Activated T-helper 17 cell treated with anti-CD3 and anti-CD28 coated beads, Interleukin-2, amount 50 U/mL, for 72 hours (primary cell): ENCODE data around the gene PARP8. TPM values are rescaled to one million over a fixed set of nuclear protein-coding genes. Genes with fewer than 3 reads are reported as not detected.
"Not testable (repeated sequence)": the region's sequence is repeated elsewhere in the genome, so short reads cannot be mapped to it uniquely, and the experiment has no call there.

Experiments
- ATAC-seq: fragments of 150-1000 bp; cut with Tn5 transposase; replicated peaks from 2 replicates; pipeline ENCODE4 v1.10.0; 2021; ENCODE audit warnings: mild to moderate bottlenecking, moderate library complexity
- H3K27ac Mint-ChIP-seq: one replicate; pipeline ENCODE4 v1.8.0; 2022; ENCODE audit warnings: mixed read lengths
- H3K27me3 Mint-ChIP-seq: one replicate; pipeline ENCODE4 v1.8.0; 2022; ENCODE audit warnings: mixed read lengths
- H3K36me3 Mint-ChIP-seq: one replicate; pipeline ENCODE4 v1.8.0; 2022; ENCODE audit warnings: low read depth, mild to moderate bottlenecking, mixed read lengths
- H3K4me1 Mint-ChIP-seq: one replicate; pipeline ENCODE4 v1.8.0; 2022; ENCODE audit warnings: mixed read lengths
- H3K4me3 Mint-ChIP-seq: one replicate; pipeline ENCODE4 v1.8.0; 2022; ENCODE audit warnings: mild to moderate bottlenecking, mixed read lengths
- H3K9me3 Mint-ChIP-seq: one replicate; pipeline ENCODE4 v1.8.0; 2022; ENCODE audit warnings: mixed read lengths
- total RNA-seq, 2 donors: library from RNA; stranded (reverse); gene quantifications; one replicate each; pipeline ENCODE4 v1.2.3, GENCODE V29; 2022

Gene PARP8
- 10 to 100 TPM; 32.4 to 57.2 TPM for total RNA-seq

- ATAC-seq, result peak; percentile 66
- no peaks in the 10 kb centered on the region for H3K9me3 Mint-ChIP-seq
- H3K36me3 Mint-ChIP-seq, result peaks cover 27% of the 10 kb centered on the region
- H3K4me3 Mint-ChIP-seq, result peak within 1 kb of the TSS; percentile 99
- peaks cover 23% of the 10 kb centered on the region for H3K4me1 Mint-ChIP-seq
- no peaks in the 10 kb centered on the region for H3K27me3 Mint-ChIP-seq
- peak within 1 kb of the TSS; percentile 99 for H3K27ac Mint-ChIP-seq
Measured at GRCh38 chr5:50666261-50667022, at the start of gene PARP8. Gene PARP8, plus strand, starts transcription at chr5:50666637. Its CDS starts 459 bp downstream, at chr5:50667096.

GRCh38 chr5:50623666-50624065 lies 42.8 kb upstream of the PARP8 start:
- peaks cover 5% of the 10 kb centered on the region for H3K4me1 Mint-ChIP-seq
- H3K4me3 Mint-ChIP-seq, result no peak overlapping the region
- ATAC-seq, result no peak
- no peaks in the 10 kb centered on the region for H3K27me3 Mint-ChIP-seq
- H3K27ac Mint-ChIP-seq, result no peak overlapping the region
- no peaks in the 10 kb centered on the region for H3K36me3 Mint-ChIP-seq
- peaks cover 11% of the 10 kb centered on the region for H3K9me3 Mint-ChIP-seq

GRCh38 chr5:50634866-50635265 lies 31.6 kb upstream of the PARP8 start:
- not testable (repeated sequence) for H3K27ac Mint-ChIP-seq, H3K27me3 Mint-ChIP-seq, H3K36me3 Mint-ChIP-seq, ATAC-seq, H3K9me3 Mint-ChIP-seq
- peaks cover 15% of the 10 kb centered on the region for H3K4me1 Mint-ChIP-seq
- H3K4me3 Mint-ChIP-seq, result peak overlapping the region; percentile 53

- not testable (repeated sequence) for H3K27me3 Mint-ChIP-seq, ATAC-seq, H3K9me3 Mint-ChIP-seq, H3K27ac Mint-ChIP-seq, H3K36me3 Mint-ChIP-seq
- Mint-ChIP-seq H3K4me3 (peak overlapping the region; percentile 63), H3K4me1 (peaks cover 10% of the 10 kb centered on the region)
Measured at GRCh38 chr5:50637576-50637975, 28.9 kb upstream of the PARP8 start.

- H3K4me3 Mint-ChIP-seq, result no peak overlapping the region
Measured at GRCh38 chr5:50646591-50646990, 19.8 kb upstream of the PARP8 start.

GRCh38 chr5:50647726-50648125 lies 18.7 kb upstream of the PARP8 start:
- ATAC-seq, result no peak
- Mint-ChIP-seq H3K27ac (no peak overlapping the region), H3K36me3 (no peaks in the 10 kb centered on the region), H3K4me3 (no peak overlapping the region), H3K9me3 (no peaks in the 10 kb centered on the region), H3K4me1 (no peaks in the 10 kb centered on the region), H3K27me3 (no peaks in the 10 kb centered on the region)

More at GRCh38 chr5:50646591-50646990, 19.8 kb upstream of the PARP8 start:
- Mint-ChIP-seq H3K4me1 (no peaks in the 10 kb centered on the region), H3K36me3 (no peaks in the 10 kb centered on the region), H3K9me3 (no peaks in the 10 kb centered on the region), H3K27me3 (no peaks in the 10 kb centered on the region), H3K27ac (no peak overlapping the region)
- ATAC-seq, result no peak

GRCh38 chr5:50653946-50654345 lies 12.5 kb upstream of the PARP8 start:
- no peak for ATAC-seq
- H3K4me3 Mint-ChIP-seq, result no peak overlapping the region

GRCh38 chr5:50655067-50655809 lies 11.2 kb upstream of the PARP8 start:
- H3K9me3 Mint-ChIP-seq, result no peaks in the 10 kb centered on the region

More at GRCh38 chr5:50653946-50654345, 12.5 kb upstream of the PARP8 start:
- no peaks in the 10 kb centered on the region for H3K36me3 Mint-ChIP-seq
- no peaks in the 10 kb centered on the region for H3K27me3 Mint-ChIP-seq
- peaks cover 5% of the 10 kb centered on the region for H3K4me1 Mint-ChIP-seq
- no peak overlapping the region for H3K27ac Mint-ChIP-seq
- no peaks in the 10 kb centered on the region for H3K9me3 Mint-ChIP-seq

GRCh38 chr5:50655810-50656205 lies 10.6 kb upstream of the PARP8 start:
- Mint-ChIP-seq H3K27me3 (no peaks in the 10 kb centered on the region), H3K36me3 (no peaks in the 10 kb centered on the region)

More at GRCh38 chr5:50655067-50655809, 11.2 kb upstream of the PARP8 start:
- H3K4me1 Mint-ChIP-seq, result peaks cover 5% of the 10 kb centered on the region
- no peak overlapping the region for H3K27ac Mint-ChIP-seq
- no peak for ATAC-seq
- H3K4me3 Mint-ChIP-seq, result no peak overlapping the region
- no peaks in the 10 kb centered on the region for H3K36me3 Mint-ChIP-seq
- no peaks in the 10 kb centered on the region for H3K27me3 Mint-ChIP-seq

GRCh38 chr5:50657044-50657443 lies 9.4 kb upstream of the PARP8 start:
- no peak overlapping the region for H3K4me3 Mint-ChIP-seq
- H3K36me3 Mint-ChIP-seq, result no peaks in the 10 kb centered on the region
- peaks cover 5% of the 10 kb centered on the region for H3K4me1 Mint-ChIP-seq
- no peaks in the 10 kb centered on the region for H3K27me3 Mint-ChIP-seq
- peak overlapping the region; percentile 16 for H3K27ac Mint-ChIP-seq
- no peak for ATAC-seq
- H3K9me3 Mint-ChIP-seq, result no peaks in the 10 kb centered on the region

More at GRCh38 chr5:50655810-50656205, 10.6 kb upstream of the PARP8 start:
- no peak for ATAC-seq
- H3K4me3 Mint-ChIP-seq, result no peak overlapping the region
- H3K27ac Mint-ChIP-seq, result no peak overlapping the region
- H3K4me1 Mint-ChIP-seq, result peaks cover 5% of the 10 kb centered on the region
- H3K9me3 Mint-ChIP-seq, result no peaks in the 10 kb centered on the region

- no peak for ATAC-seq
- Mint-ChIP-seq H3K27me3 (no peaks in the 10 kb centered on the region), H3K4me1 (peaks cover 5% of the 10 kb centered on the region), H3K4me3 (no peak overlapping the region), H3K36me3 (no peaks in the 10 kb centered on the region), H3K27ac (no peak overlapping the region), H3K9me3 (no peaks in the 10 kb centered on the region)
Measured at GRCh38 chr5:50658246-50658645, 8.2 kb upstream of the PARP8 start.

- H3K4me3 Mint-ChIP-seq, result no peak overlapping the region
Measured at GRCh38 chr5:50663636-50664035, 2.8 kb upstream of the PARP8 start.

GRCh38 chr5:50665091-50665490 lies 1.3 kb upstream of the PARP8 start:
- Mint-ChIP-seq H3K36me3 (peaks cover 19% of the 10 kb centered on the region), H3K9me3 (no peaks in the 10 kb centered on the region), H3K4me3 (peak overlapping the region; percentile 99), H3K27ac (peak overlapping the region; percentile 99), H3K4me1 (peaks cover 16% of the 10 kb centered on the region), H3K27me3 (no peaks in the 10 kb centered on the region)
- peak; percentile 28 for ATAC-seq

More at GRCh38 chr5:50663636-50664035, 2.8 kb upstream of the PARP8 start:
- Mint-ChIP-seq H3K9me3 (no peaks in the 10 kb centered on the region), H3K4me1 (peaks cover 12% of the 10 kb centered on the region), H3K36me3 (peaks cover 18% of the 10 kb centered on the region), H3K27ac (no peak overlapping the region), H3K27me3 (no peaks in the 10 kb centered on the region)
- no peak for ATAC-seq

- ATAC-seq, H3K9me3 Mint-ChIP-seq, H3K27me3 Mint-ChIP-seq: not testable (repeated sequence)
- peak overlapping the region; percentile 99 for H3K4me3 Mint-ChIP-seq
- H3K4me1 Mint-ChIP-seq, result peaks cover 18% of the 10 kb centered on the region
- H3K27ac Mint-ChIP-seq, result peak overlapping the region; percentile 99
- H3K36me3 Mint-ChIP-seq, result peaks cover 22% of the 10 kb centered on the region
Measured at GRCh38 chr5:50665761-50666202, 655 bp upstream of the PARP8 start.
